ENCODE results near the gene EDEM3.

The EDEM3 gene

DNA sequence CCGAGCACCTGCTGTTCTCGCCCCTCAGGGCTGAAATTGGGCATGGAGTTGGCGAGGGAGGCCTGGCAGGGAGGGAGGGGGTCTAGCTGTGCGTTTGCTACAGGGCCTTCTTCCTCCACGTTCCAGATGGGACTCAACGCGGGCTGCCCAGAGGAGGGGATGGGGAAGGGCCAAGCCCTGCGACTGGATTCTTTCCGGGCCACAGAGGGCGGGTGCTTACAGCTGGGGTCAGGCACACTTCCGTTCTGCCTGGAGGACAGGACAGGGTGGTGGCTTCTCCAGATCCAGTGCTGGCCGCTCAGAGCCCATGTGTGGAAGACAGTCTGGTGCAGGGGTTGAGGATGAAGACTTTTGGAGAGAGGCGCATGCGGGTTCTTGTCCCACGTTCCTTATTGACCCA, 90.0 kb downstream of the EDEM3 start:
- no peak for TF ChIP-seq CTCF (IDR thresholded peaks at IDR 0.05; ENCODE audit: control insufficient read depth, extremely low read depth, insufficient read depth)
- H3K4me3 ChIP-seq (ENCODE audit: low read depth, low read length) = no peak overlapping the region
- no peak for DNase-seq (ENCODE audit: low read depth)

DNA sequence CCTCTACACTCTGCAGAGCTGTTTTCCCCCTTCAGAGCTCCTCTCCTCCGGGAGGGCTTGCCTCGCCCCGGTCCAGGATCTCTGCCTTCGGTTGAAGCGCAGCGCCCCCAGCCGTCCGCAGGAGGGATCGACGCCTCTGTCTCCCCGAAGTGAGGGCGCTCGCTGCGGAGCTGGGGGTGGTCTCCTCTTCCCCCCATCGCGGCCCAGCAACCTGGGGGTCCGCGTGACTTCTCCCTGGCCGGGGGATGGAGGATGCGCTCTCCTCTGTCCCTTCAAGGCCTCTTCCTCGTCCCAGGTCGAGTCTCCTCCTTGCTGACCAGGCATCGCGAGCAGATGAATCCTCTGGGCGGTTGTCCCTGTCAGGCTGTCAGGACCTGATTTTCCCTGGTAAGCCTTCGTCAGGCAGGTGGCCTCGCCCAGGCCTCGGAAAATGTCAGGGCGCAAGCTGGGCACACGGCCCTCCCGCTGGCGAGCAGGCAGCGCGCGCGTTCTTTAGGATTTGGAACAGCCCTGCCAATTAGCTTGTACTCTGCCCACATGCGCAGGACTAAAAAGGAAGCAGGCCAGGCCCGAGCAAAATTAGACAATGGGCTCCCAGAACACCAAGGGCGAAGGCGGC, 90.5 kb downstream of the EDEM3 start:
- no peak for TF ChIP-seq CTCF (IDR thresholded peaks at IDR 0.05; ENCODE audit: control insufficient read depth, extremely low read depth, insufficient read depth)
- no peak overlapping the region for H3K4me3 ChIP-seq (ENCODE audit: low read depth, low read length)
- DNase-seq (ENCODE audit: low read depth) = no peak

- DNase-seq (ENCODE audit: low read depth) = no peak
- no peak for TF ChIP-seq CTCF (IDR thresholded peaks at IDR 0.05; ENCODE audit: control insufficient read depth, extremely low read depth, insufficient read depth)
- no peak overlapping the region for H3K4me3 ChIP-seq (ENCODE audit: low read depth, low read length)
Measured at GRCh38 chr1:184661801-184662200, 92.9 kb downstream of the EDEM3 start.

DNA sequence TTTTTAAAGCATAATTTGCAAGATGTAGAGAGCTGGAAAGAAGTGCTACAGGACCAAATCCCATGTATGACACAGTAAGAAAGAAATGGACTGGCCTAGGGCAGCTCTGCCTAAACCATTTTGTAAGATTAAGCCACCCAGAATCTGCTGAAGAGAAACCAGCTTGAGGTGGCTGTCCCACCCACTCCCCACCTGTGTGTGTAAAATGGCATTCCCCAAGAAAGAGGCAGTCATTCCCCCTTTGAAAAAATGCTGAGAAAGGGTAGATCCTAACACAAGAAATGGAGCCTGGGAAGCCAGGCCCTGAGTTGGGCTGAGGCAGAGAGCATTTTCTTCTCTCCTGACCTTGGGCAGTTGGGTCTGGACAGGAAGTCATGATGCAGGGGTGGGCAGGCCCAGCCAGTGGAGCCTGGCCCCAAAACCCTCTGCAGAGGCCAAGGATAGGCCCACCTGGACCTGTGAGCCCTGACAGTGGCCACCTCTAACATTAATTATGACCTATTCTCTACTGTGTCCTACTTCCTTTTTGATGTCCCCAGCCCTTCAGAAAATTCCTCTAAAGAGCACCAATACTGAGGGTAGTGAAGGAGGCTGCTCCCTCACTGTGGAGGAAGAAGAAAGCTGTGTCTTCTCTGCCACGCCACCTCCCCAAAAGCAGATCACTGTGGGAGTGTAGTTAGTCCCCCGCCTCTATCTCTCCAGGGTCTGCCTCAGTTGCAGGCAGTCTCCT, 94.0 kb downstream of the EDEM3 start:
- DNase-seq (ENCODE audit: low read depth) = no peak
- no peak overlapping the region for H3K4me3 ChIP-seq (ENCODE audit: low read depth, low read length)
- TF ChIP-seq CTCF (IDR thresholded peaks at IDR 0.05; ENCODE audit: control insufficient read depth, extremely low read depth, insufficient read depth) = no peak

DNA sequence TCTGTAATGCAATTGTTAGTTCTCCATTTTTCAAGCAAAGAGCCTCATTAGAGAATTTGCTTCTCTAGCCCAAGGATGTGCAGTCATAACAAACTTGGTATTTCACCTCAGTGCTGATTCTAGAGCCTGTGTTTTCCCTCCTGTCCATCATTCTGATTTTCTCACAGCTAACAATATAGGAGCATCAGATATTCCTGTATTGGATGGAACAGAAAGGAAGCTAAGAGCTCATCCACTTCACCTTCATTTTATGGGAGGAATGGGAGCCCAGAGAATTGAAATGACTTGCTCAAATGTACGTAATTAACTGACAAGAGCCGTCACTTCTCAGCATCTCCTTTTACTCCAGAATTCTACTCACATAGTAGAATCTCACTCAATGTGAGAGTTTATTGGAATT, 96.6 kb downstream of the EDEM3 start:
- DNase-seq (ENCODE audit: low read depth) = no peak
- H3K4me3 ChIP-seq (ENCODE audit: low read depth, low read length) = no peak overlapping the region
- TF ChIP-seq CTCF (IDR thresholded peaks at IDR 0.05; ENCODE audit: control insufficient read depth, extremely low read depth, insufficient read depth) = no peak

DNA sequence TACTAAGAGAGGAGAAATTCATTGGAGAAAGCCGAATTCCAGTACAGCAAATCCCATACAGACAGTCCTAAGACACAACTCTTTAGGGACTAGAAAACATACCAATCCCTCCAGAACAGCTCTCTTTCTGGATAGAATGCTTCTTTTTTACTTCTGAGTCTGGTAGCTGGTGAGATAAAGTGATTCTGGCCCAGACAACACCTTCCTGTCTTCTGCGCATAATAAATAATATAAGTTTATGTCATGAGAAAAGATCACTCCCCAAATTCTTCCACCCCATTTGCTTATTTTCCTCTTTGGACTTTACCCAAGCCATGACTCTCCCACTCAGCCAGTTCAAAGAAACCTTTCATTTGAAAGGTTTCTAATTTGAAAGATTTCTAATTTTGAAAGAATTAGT, 98.4 kb downstream of the EDEM3 start:
- DNase-seq (ENCODE audit: low read depth) = no peak
- H3K4me3 ChIP-seq (ENCODE audit: low read depth, low read length) = no peak overlapping the region
- TF ChIP-seq CTCF (IDR thresholded peaks at IDR 0.05; ENCODE audit: control insufficient read depth, extremely low read depth, insufficient read depth) = no peak

GRCh38 chr1:184655185-184655584, 99.5 kb downstream of the EDEM3 start:
- TF ChIP-seq CTCF (IDR thresholded peaks at IDR 0.05; ENCODE audit: control insufficient read depth, extremely low read depth, insufficient read depth) = no peak
- no peak overlapping the region for H3K4me3 ChIP-seq (ENCODE audit: low read depth, low read length)
- DNase-seq (ENCODE audit: low read depth) = no peak

Measured in LNCaP clone FGC (cell line).